Chondrocyte (in vitro differentiated cells): Measurements from ENCODE around the gene NME8. TPM values are rescaled to one million over a fixed set of nuclear protein-coding genes. Genes with fewer than 3 reads are reported as not detected.

Experiments
- DNase-seq: peaks from one replicate; pipeline ENCODE4 v3.0.0; 2021; ENCODE audit warnings: mixed read lengths, low spot score
- H3K27ac Mint-ChIP-seq: one replicate; pipeline ENCODE4 v1.8.0; 2021; ENCODE audit warnings: mild to moderate bottlenecking, moderate library complexity, mixed read lengths; ENCODE audit not compliant: unreplicated experiment
- H3K27me3 Mint-ChIP-seq: 2 replicates; pipeline ENCODE4 v1.8.0; 2021; ENCODE audit warnings: low read depth, mixed read lengths
- H3K36me3 Mint-ChIP-seq: 2 replicates; pipeline ENCODE4 v1.8.0; 2021; ENCODE audit warnings: low read depth, mixed read lengths
- H3K4me1 Mint-ChIP-seq: 2 replicates; pipeline ENCODE4 v1.8.0; 2021; ENCODE audit warnings: low read depth, mild to moderate bottlenecking, mixed read lengths
- H3K4me3 Mint-ChIP-seq: one replicate; pipeline ENCODE4 v1.8.0; 2021; ENCODE audit warnings: mild to moderate bottlenecking, moderate library complexity, mixed read lengths; ENCODE audit not compliant: unreplicated experiment
- H3K9me3 Mint-ChIP-seq: 2 replicates; pipeline ENCODE4 v1.8.0; 2021; ENCODE audit warnings: low read depth, mixed read lengths
- total RNA-seq: library from RNA; stranded (reverse); gene quantifications from 3 replicates; pipeline ENCODE4 v1.2.1, GENCODE V29; 2021
- TF ChIP-seq, protein P1 (sequence below): fragments of 200-600 bp; sonication (generic); IDR thresholded peaks from 2 replicates; pipeline ENCODE4 v1.5.0; 2021; ENCODE audit warnings: antibody characterized with exemption, mild to moderate bottlenecking, moderate library complexity

The NME8 gene
- total RNA-seq, 1 donor from 2014 or later = not detected

DNA sequence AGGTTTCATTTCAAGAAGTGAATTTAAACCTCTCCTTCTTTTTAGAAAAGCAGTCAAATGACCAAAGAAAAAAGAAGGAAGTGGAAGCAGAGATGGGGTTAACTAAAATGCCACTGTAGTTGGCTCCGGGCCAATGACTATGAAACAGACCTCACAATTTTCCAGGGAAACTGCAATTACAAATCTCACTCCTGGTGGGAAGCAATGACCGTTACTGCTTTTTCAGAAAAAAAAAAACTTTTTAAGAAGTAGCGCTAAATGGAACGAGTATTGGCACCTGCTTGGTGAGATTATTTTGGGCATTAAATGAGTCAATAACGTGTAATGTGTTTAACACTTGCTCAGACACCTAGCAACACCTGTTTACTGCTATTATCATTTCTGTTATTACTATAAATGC, 67.0 kb downstream of the NME8 start:
- Mint-ChIP-seq H3K36me3 (no peaks in the 10 kb centered on the region), H3K4me3 (no peak overlapping the region), H3K9me3 (no peaks in the 10 kb centered on the region), H3K27ac (no peak overlapping the region), H3K4me1 (peaks cover 17% of the 10 kb centered on the region), H3K27me3 (peaks cover 41% of the 10 kb centered on the region)
- DNase-seq = no peak
- TF ChIP-seq, protein P1, sequence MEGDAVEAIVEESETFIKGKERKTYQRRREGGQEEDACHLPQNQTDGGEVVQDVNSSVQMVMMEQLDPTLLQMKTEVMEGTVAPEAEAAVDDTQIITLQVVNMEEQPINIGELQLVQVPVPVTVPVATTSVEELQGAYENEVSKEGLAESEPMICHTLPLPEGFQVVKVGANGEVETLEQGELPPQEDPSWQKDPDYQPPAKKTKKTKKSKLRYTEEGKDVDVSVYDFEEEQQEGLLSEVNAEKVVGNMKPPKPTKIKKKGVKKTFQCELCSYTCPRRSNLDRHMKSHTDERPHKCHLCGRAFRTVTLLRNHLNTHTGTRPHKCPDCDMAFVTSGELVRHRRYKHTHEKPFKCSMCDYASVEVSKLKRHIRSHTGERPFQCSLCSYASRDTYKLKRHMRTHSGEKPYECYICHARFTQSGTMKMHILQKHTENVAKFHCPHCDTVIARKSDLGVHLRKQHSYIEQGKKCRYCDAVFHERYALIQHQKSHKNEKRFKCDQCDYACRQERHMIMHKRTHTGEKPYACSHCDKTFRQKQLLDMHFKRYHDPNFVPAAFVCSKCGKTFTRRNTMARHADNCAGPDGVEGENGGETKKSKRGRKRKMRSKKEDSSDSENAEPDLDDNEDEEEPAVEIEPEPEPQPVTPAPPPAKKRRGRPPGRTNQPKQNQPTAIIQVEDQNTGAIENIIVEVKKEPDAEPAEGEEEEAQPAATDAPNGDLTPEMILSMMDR = no peak

DNA sequence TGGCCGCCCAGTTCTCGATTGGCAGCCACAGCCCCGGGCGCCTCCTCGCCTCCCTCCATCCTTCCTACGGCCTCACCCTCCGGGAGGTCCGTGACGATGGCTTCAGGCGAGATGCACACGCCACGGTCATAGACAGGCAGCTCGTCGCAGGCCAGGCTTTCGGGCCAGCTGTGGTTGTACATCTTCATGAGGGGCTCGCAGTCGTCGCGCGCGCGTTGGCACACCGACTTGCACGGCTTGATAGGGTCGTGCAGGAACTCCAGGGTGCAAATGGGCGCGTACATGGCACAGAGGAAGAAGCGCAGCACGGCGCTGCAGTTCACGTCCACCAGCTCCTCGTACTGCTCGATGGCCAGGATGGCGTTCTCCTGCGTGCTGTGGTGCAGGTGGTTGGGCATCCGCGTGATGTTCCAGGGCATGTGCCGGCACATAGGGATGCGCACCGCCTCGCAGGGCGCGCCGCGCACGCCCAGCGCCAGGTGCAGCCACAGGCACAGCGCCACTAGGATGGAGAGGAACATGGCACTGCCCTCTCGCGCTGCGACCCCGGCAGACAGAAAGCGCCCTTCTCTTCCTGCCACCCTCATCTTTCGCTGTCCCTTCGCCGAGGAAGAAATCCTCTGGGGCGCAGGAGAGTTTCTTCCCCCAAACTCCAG, 67.7 kb downstream of the NME8 start:
- Mint-ChIP-seq H3K4me3 (peak overlapping the region; percentile 66), H3K9me3 (no peaks in the 10 kb centered on the region), H3K27me3 (peaks cover 41% of the 10 kb centered on the region), H3K4me1 (peaks cover 18% of the 10 kb centered on the region), H3K27ac (no peak overlapping the region), H3K36me3 (no peaks in the 10 kb centered on the region)
- DNase-seq = no peak
- TF ChIP-seq, protein P1 = no peak

DNA sequence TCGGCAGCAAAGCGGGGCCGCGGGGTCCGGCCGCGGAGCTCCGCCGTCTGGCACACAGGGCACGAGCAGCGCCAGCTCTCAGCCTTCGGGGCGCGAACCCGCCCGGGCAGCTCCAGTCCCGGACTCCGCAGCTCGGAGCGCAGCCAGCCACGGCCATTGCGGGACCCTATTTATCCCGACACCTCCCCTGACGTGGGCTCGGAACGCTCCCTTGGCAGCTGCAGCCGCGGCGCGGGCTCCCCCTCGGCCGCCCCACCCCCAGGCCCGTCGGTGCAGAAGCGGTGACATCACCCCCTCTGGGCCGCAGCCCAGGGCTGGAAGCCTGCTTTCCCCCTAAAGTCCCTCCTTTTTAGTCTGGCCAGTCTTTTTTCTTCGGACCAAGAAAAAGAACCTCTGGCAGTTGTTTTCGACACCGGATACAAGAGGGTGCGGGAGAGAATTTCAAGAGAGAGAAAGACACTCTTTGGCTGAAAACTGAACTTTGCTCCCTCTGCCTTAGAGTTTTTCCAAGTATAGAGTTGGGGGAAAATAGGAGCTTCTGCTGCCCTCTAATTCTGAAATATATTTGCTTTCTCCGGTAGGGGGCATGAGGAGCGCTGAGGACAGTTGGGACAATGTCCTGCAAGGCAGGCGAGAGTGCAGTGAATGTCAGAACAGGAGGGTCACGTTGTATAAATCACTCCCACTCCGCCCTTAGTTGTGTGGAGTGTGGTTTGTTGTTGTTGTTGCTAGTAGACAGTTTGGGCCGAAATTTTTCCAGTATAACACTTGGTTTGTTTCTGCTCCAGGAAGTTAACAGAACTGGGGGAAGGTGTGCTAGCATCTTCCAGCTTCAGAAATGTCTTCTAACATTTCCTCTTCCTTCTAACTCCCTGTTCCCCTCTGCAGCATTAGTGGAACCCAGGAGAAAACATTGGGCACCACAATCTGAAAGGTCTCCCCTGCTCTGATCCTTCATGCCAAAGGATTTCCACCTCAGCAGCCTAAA, 68.6 kb downstream of the NME8 start, which contains the start of gene SFRP4:
SFRP4 (minus strand) TSS at position 145 of the 988 bp plus-strand sequence. CDS start 280 bp downstream, outside the sequence.
- no peak within 1 kb of the TSS for H3K27ac Mint-ChIP-seq
- TF ChIP-seq, protein P1 = peak; percentile 86
- H3K4me1 Mint-ChIP-seq = peaks cover 26% of the 10 kb centered on the region
- no peak for DNase-seq
- peaks cover 40% of the 10 kb centered on the region for H3K27me3 Mint-ChIP-seq
- H3K4me3 Mint-ChIP-seq = peak within 1 kb of the TSS; percentile 66
- no peaks in the 10 kb centered on the region for H3K9me3 Mint-ChIP-seq
- no peaks in the 10 kb centered on the region for H3K36me3 Mint-ChIP-seq

DNA sequence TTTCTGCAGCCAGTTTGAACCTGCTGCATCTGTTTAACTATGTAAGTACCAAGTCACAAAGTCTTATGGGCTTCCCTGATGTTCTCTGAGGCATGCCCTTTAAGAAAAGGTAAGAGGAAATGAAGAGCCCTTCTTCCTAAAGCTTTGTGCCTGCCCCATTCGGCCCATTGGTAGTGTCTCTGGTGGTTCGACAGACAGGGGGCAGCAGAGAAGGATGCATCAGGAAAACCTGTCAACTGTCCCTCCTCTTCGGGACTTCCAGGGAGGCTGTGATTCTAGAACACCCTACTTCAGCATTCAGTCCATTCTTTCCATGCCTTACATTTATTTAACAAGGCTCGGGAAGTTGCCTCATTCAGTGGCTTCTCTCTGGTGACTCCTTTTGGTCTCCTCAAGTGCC, 70.1 kb downstream of the NME8 start:
- Mint-ChIP-seq H3K27me3 (peaks cover 37% of the 10 kb centered on the region), H3K9me3 (no peaks in the 10 kb centered on the region), H3K27ac (no peak overlapping the region), H3K4me3 (no peak overlapping the region), H3K4me1 (peaks cover 27% of the 10 kb centered on the region), H3K36me3 (peaks cover 1% of the 10 kb centered on the region)
- TF ChIP-seq, protein P1 = peak; percentile 21
- no peak for DNase-seq

DNA sequence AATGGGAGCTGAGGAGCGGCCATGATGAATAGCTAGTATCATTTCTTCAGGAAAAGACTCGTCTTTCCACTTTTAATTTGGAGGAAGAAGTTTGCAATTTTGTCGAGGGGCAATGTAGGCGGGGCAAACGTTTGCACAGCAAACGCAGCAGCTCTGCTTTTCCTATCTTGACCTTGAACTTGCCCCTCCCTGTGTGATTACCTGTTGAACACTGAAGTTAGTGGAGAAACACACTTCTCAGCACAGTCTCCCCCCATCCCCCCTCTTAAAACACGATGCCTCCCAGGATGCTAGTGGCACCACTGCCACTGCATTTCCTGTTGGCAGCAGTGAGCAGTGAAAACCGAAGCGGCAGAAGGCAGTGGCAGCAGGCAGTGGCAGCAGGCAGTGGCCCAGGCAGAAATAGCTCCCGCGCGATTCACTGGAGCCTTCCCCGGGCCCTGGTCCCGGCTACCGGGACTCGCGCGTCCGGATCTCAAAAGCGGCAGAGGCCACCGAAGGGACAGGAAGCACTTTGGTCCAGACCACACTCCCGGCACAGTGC, 72.0 kb downstream of the NME8 start, which contains the start of gene EPDR1:
EPDR1 (plus strand) TSS at position 336 of the 544 bp plus-strand sequence. CDS start 300 bp downstream, outside the sequence.
- Mint-ChIP-seq H3K27ac (peak within 1 kb of the TSS; percentile 85), H3K36me3 (peaks cover 4% of the 10 kb centered on the region), H3K9me3 (peaks cover 6% of the 10 kb centered on the region), H3K4me1 (peaks cover 33% of the 10 kb centered on the region), H3K27me3 (peaks cover 34% of the 10 kb centered on the region), H3K4me3 (peak within 1 kb of the TSS; percentile 85)
- TF ChIP-seq, protein P1 = peak; percentile 69
- no peak for DNase-seq
